ENCODE data around the gene PCCA. TPM values are rescaled to one million over a fixed set of nuclear protein-coding genes. Genes with fewer than 3 reads are reported as not detected.

Gene PCCA
- total and polyA plus RNA-seq, 2 donors (not counting 1 experiment from before 2014, with no cell fraction given) = 4.8 to 17.4 TPM

DNA sequence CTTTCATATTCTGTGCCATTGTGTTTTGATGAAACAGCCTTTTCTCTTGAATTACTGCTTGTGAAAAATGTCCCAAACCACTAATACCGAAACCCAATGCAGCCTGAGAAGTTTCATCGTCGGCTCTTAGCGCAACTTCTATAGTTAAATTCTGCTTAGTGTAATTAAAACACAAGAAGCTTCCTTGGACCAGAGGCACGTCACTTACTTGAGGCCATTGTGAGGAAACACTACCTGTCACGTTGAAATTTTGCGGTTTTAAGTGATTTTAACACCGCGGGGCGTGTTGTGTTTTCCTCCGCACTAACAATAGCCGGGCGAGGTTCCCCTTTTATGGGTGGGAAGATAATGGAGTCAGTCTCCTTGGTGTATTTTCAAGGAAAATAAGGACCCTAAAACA, 428.8 kb downstream of the PCCA start:
- DNase-seq (no peak), ATAC-seq (ENCODE audit: low read depth) (no peak)
- no peak overlapping the region for H3K4me2 ChIP-seq (replicated peaks; ENCODE audit: low read depth, low read length, poor library complexity, severe bottlenecking)
- Mint-ChIP-seq H3K9me3 (ENCODE audit: insufficient read depth) (no peaks in the 10 kb centered on the region), H3K4me1 (peaks cover 10% of the 10 kb centered on the region), H3K4me3 (no peak overlapping the region), H3K27me3 (no peaks in the 10 kb centered on the region), H3K27ac (no peak overlapping the region)
- no peaks in the 10 kb centered on the region for H4K20me1 ChIP-seq (ENCODE audit: control insufficient read depth, insufficient read depth, low read length, poor library complexity, severe bottlenecking)
- no peak overlapping the region for H3K9ac ChIP-seq (ENCODE audit: low read length)
- intact Hi-C loops (cut with micrococcal nuclease) = loop anchor here (10.0 kb wide), 2 partner anchors 1253 to 1343 kb away; no protein-coding TSS in a partner anchor
- H3K79me2 ChIP-seq (ENCODE audit: control insufficient read depth, insufficient read depth, low read length) = no peaks in the 10 kb centered on the region
- ChIA-PET POLR2A (no interaction called here), CTCF (interaction anchor here (1.0 to 7.1 kb wide), 5 partner anchors 9 to 1341 kb away, joined by 3 to 105 read pairs (median 3); no protein-coding TSS in a partner anchor)
- WGBS (ENCODE audit: insufficient coverage) = 40% methylated on average over 7 of the region's 13 CpGs
- no peaks in the 10 kb centered on the region for H3K36me3 ChIP-seq (replicated peaks in 1 of 2; ENCODE audit: control extremely low read depth in 1 of 2, control insufficient read depth in 1 of 2, extremely low read depth in 1 of 2, insufficient read depth in 2 of 2, low read length in 1 of 2)
- peaks cover 5 to 13% of the 10 kb centered on the region in 2 donors for H3K4me1 ChIP-seq (ENCODE audit: control insufficient read depth in 2 of 2, insufficient read depth in 2 of 2, low read length in 2 of 2)
- H2AFZ ChIP-seq (ENCODE audit: insufficient read depth, low read depth, low read length, poor library complexity, severe bottlenecking) = no peak overlapping the region
- peaks cover 0 to 7% (median 2%) of the 10 kb centered on the region in 4 experiments for H3K27me3 ChIP-seq (replicated peaks in 1 of 4; ENCODE audit: control extremely low read depth in 1 of 4, control insufficient read depth in 3 of 4, insufficient read depth in 4 of 4, low read length in 3 of 4)
- H3K27ac ChIP-seq (ENCODE audit: low read length in 2 of 2) = no peak overlapping the region
- H3K9me3 ChIP-seq (ENCODE audit: control extremely low read depth in 1 of 3, control insufficient read depth in 2 of 3, insufficient read depth in 1 of 3, low read length in 2 of 3) = no peaks in the 10 kb centered on the region
- no peak for TF ChIP-seq EZH2 (IDR thresholded peaks at IDR 0.05; ENCODE audit: borderline replicate concordance, insufficient read depth, low read depth, low read length, poor library complexity, severe bottlenecking)
- TF ChIP-seq, protein P1, sequence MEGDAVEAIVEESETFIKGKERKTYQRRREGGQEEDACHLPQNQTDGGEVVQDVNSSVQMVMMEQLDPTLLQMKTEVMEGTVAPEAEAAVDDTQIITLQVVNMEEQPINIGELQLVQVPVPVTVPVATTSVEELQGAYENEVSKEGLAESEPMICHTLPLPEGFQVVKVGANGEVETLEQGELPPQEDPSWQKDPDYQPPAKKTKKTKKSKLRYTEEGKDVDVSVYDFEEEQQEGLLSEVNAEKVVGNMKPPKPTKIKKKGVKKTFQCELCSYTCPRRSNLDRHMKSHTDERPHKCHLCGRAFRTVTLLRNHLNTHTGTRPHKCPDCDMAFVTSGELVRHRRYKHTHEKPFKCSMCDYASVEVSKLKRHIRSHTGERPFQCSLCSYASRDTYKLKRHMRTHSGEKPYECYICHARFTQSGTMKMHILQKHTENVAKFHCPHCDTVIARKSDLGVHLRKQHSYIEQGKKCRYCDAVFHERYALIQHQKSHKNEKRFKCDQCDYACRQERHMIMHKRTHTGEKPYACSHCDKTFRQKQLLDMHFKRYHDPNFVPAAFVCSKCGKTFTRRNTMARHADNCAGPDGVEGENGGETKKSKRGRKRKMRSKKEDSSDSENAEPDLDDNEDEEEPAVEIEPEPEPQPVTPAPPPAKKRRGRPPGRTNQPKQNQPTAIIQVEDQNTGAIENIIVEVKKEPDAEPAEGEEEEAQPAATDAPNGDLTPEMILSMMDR (IDR thresholded peaks at IDR 0.05) = no peak
- H3K4me3 ChIP-seq (ENCODE audit: control extremely low read depth in 1 of 5, extremely low read depth in 1 of 5, insufficient read depth in 1 of 5, low read depth in 2 of 5, low read length in 4 of 5) = no peak overlapping the region

DNA sequence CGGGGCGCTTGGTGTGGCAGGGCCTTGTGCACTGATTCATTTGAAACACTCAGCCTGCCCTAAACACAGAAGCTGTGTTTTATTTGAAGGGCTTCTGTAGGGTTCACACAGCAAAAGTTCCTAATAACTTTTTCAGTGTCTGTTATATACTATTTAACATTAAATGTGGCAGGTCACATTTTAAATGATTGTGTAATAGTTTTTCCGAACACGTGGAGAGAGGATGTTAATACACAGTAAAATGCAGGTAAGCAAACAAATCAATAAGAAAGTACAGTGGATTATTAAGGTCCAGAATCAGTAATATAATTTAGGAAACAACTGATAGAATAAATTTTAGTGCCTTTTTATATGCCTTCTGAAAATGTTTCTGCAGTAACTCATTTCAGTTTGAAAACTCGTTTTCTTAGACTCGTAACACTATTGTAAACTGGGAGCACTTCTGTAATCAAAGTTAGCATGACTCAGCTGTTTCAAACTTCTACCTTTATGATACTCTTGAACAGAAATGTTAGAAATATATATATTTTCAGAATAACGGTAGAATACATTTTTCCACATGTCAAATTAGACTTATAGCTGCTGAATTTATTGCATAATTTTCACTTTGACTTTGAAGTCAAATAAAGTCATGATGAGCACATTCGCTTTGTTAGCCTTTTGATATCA, 429.6 kb downstream of the PCCA start:
- Mint-ChIP-seq H3K27me3 (no peaks in the 10 kb centered on the region), H3K4me1 (peaks cover 10% of the 10 kb centered on the region), H3K4me3 (no peak overlapping the region), H3K27ac (no peak overlapping the region), H3K9me3 (ENCODE audit: insufficient read depth) (no peaks in the 10 kb centered on the region)
- Histone ChIP-seq H3K9ac (ENCODE audit: low read length) (no peak overlapping the region), H3K79me2 (ENCODE audit: control insufficient read depth, insufficient read depth, low read length) (no peaks in the 10 kb centered on the region), H3K27ac (ENCODE audit: low read length in 2 of 2) (no peak overlapping the region), H3K4me1 (ENCODE audit: control insufficient read depth in 2 of 2, insufficient read depth in 2 of 2, low read length in 2 of 2) (peaks cover 5 to 13% of the 10 kb centered on the region in 2 donors), H2AFZ (ENCODE audit: insufficient read depth, low read depth, low read length, poor library complexity, severe bottlenecking) (no peak overlapping the region), H4K20me1 (ENCODE audit: control insufficient read depth, insufficient read depth, low read length, poor library complexity, severe bottlenecking) (no peaks in the 10 kb centered on the region), H3K4me2 (replicated peaks; ENCODE audit: low read depth, low read length, poor library complexity, severe bottlenecking) (no peak overlapping the region), H3K27me3 (replicated peaks in 1 of 4; ENCODE audit: control extremely low read depth in 1 of 4, control insufficient read depth in 3 of 4, insufficient read depth in 4 of 4, low read length in 3 of 4) (peaks cover 0 to 7% (median 2%) of the 10 kb centered on the region in 4 experiments), H3K4me3 (ENCODE audit: control extremely low read depth in 1 of 5, extremely low read depth in 1 of 5, insufficient read depth in 1 of 5, low read depth in 2 of 5, low read length in 4 of 5) (no peak overlapping the region), H3K9me3 (ENCODE audit: control extremely low read depth in 1 of 3, control insufficient read depth in 2 of 3, insufficient read depth in 1 of 3, low read length in 2 of 3) (no peaks in the 10 kb centered on the region), H3K36me3 (replicated peaks in 1 of 2; ENCODE audit: control extremely low read depth in 1 of 2, control insufficient read depth in 1 of 2, extremely low read depth in 1 of 2, insufficient read depth in 2 of 2, low read length in 1 of 2) (no peaks in the 10 kb centered on the region)
- TF ChIP-seq, protein P1 (IDR thresholded peaks at IDR 0.05) = no peak
- TF ChIP-seq EZH2 (IDR thresholded peaks at IDR 0.05; ENCODE audit: borderline replicate concordance, insufficient read depth, low read depth, low read length, poor library complexity, severe bottlenecking) = no peak
- POLR2A ChIA-PET = no interaction called here
- no peak for DNase-seq
- CTCF ChIA-PET = interaction anchor here (1.6 to 7.1 kb wide), 2 partner anchors 862 to 1075 kb away, joined by 3 to 105 read pairs; no protein-coding TSS in a partner anchor
- intact Hi-C loops (cut with micrococcal nuclease) = loop anchor here (10.0 kb wide), 2 partner anchors 1254 to 1344 kb away; no protein-coding TSS in a partner anchor
- no CpG with 5 or more reads among the region's 8 CpGs for WGBS (ENCODE audit: insufficient coverage)
- ATAC-seq (ENCODE audit: low read depth) = no peak
